ENCODE measurements around the gene BRD3.
"Not testable (repeated sequence)": the region's sequence is repeated elsewhere in the genome, so short reads cannot be mapped to it uniquely, and the experiment has no call there.

GRCh38 chr9:133988771-133989170 lies 79.1 kb downstream of the BRD3 start:
- not testable (repeated sequence) for TF ChIP-seq POLR2A (IDR thresholded peaks at IDR 0.05; ENCODE audit: low read depth, low read length); TAF1 (IDR thresholded peaks at IDR 0.05; ENCODE audit: borderline replicate concordance, low read depth, low read length); POLR2AphosphoS5 (IDR thresholded peaks at IDR 0.05; ENCODE audit: low read depth, low read length)

Measured in GM12892 (cell line).